Superior temporal gyrus (tissue), 1 donor: ENCODE data around the gene HNRNPA0.
A peak's percentile ranks its signal among the peaks of the same experiment; 100 is the strongest.
"Not testable (repeated sequence)": the region's sequence is repeated elsewhere in the genome, so short reads cannot be mapped to it uniquely, and the experiment has no call there.

Experiments
- DNase-seq: peaks from one replicate; pipeline ENCODE4 v3.0.0-alpha.2; 2016; ENCODE audit errors: extremely low spot score

Gene HNRNPA0

GRCh38 chr5:137754188-137754960, at the start of gene HNRNPA0:
Gene HNRNPA0 (minus strand): TSS chr5:137754363. CDS start chr5:137754066, 297 bp downstream.
- peak; percentile 99 for DNase-seq

- DNase-seq = no peak
Observed at GRCh38 chr5:137802282-137803210, 48.4 kb upstream of the HNRNPA0 start.

DNA sequence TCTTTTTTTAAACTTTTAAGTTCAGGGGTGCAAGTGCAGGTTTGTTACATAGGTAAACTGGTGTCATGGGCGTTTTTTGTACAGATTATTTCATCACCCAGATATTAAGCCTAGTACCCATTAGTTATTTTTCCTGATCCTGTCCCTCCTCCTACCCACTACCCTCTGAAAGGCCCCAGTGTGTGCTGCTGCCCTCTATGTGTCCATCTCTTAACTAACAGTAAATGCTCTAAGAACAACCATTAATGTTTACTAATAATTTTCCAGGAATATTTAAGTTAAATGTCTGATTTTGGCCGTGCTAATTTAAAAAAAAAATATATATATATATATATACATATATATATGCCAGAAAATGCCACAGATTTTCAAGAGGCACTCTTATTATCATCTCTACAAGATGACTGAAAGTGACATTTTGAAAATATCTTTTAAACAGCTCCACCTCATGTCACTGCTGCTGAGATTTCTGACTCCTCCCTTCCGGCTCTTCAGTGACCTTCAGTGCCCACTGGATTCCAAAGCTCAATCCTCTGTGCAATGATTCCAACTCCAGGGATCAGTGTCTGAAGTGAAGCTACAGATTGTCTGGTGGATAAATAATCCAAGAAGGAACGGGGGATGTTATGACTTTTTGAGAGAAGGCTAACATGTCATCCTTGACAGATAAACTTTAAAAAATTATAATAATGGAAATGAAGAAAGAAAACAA, 46.7 kb upstream of the HNRNPA0 start:
- DNase-seq = no peak

DNA sequence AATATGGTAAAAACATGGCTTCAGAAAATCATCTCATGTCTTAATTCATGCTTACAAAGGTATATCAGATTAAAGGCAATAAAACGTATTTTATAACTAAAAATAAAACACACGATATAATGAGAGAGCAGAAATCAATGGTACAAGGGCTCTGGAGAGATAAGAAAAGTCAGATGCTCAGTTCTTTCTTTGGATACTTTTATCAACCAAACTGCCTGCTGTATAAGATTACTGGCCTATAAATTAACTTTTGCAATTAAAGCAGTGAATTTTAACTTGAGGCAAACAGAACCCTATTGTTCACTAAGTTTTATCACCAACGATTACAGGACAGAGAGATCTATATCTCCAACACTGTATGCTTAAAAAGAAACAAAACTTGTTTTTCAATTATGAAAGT, 42.1 kb upstream of the HNRNPA0 start:
- DNase-seq = no peak

GRCh38 chr5:137794863-137795262, 40.7 kb upstream of the HNRNPA0 start:
- DNase-seq = no peak

DNA sequence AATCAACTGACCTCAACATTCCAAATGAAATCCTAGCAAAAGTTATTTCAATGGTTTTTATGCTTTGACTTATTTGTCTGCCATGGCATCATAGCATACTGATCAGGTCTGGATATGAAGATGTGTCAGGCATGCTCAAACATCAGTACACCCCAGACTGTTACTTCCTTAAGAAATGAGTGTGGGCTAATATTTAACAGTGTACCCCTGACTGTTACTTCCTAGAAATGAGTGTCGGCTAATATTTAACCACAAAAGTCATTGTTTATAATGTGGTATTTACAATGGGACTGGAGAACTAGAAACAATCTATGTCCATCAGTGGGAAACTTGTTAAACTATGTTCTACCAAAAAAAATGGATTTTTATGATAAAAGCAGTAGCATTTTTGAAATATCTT, 38.1 kb upstream of the HNRNPA0 start:
- no peak for DNase-seq

DNA sequence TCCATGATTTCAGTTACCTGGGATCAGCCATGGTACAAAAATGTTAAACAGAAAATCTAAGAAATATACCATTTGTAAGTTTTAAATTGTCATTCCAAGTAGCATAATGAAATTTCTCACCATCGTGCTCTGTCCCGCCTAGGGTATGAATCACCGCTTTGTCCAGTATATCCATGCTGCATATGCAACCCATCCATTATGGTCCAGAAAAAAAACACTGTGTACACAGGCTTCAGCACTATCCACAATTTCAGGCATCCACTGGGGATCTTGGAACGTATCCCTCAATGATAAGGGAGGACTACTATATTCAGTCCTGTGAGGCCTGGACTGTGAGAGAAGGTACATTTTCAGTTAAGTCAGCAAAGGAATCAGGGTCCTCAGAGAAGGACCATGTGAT, 37.6 kb upstream of the HNRNPA0 start:
- DNase-seq = peak; percentile 40

DNA sequence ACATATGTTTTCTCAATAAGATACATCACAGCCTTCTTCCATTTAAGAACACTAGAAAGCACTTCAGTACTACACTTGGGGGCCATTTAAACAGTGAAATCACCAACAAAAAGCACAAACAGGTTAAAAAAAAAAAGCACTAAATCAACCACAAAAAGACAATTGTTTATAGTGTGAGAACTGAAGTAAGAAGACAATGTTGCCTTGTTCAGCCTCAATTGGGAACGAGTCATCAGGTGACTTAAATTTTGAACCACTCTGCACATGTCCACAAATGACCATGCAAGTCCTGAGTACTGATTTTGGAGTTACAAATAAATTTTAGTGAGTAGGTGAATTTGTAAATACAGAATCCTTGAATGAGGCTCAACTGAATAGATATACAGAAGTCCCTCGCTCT, 37.2 kb upstream of the HNRNPA0 start:
- DNase-seq = peak; percentile 60

- DNase-seq = not testable (repeated sequence)
Observed at GRCh38 chr5:137788560-137788959, 34.4 kb upstream of the HNRNPA0 start.

- peak; percentile 57 for DNase-seq
Observed at GRCh38 chr5:137782984-137783536, 28.9 kb upstream of the HNRNPA0 start.

GRCh38 chr5:137782055-137782454, 27.9 kb upstream of the HNRNPA0 start:
- DNase-seq = no peak

- DNase-seq = peak; percentile 90
Observed at GRCh38 chr5:137778772-137779564, 24.8 kb upstream of the HNRNPA0 start.

DNA sequence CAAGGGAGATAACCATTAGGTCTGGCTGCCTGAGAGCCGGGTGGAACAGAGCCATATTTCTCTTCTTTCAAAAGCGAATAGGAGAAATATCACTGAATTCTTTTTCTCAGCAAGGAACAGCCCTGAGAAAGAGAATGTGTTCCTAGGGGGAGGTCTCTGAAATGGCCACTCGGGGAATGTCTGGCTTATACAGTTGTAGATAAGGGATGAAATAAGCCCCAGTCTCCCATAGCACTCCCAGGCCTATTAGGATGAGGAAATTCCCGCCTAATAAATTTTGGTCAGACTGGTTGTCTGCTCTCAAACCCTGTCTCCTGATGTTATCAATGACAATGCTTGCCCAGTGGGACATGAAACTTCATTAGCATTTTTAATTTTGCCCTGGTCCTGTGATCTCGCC, 13.8 kb upstream of the HNRNPA0 start:
- not testable (repeated sequence) for DNase-seq

GRCh38 chr5:137761566-137761965, 7.4 kb upstream of the HNRNPA0 start:
- DNase-seq = no peak

DNA sequence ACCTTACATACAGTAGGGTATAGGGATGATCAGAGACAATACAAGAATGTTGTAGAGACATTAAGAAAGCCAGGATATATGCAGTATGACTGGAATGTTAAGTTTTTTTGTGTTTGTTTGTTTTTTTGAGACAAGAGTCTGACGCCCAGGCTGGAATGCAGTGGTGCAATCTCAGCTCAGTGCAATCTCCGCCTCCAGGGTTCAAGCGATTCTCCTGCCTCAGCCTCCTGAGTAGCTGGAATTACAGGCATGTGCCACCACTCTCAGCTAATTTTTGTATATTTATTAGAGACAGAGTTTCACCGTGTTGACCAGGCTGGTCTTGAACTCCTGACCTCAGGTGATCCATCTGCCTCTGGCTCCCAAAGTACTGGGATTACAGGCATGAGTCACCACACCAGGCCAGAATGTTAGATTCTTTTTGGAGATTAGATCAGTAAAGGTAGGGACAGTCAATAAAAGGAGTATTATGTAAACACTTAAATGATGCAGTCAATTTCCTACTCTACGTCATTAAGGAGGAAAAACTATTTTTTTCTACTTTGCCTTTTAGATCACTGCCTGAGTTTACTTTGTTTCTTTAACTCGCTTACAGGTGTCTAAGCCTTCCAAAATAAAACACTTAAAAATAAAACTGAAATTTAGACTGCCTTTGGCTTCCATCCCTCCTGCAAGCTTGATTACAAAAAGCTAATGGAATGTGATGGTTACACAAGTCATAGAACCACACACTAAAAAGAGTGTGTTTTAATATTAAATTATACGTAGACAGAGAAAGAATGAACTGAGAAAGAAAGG, 6.8 kb upstream of the HNRNPA0 start:
- DNase-seq = no peak

- no peak for DNase-seq
Observed at GRCh38 chr5:137760294-137760693, 6.1 kb upstream of the HNRNPA0 start.

DNA sequence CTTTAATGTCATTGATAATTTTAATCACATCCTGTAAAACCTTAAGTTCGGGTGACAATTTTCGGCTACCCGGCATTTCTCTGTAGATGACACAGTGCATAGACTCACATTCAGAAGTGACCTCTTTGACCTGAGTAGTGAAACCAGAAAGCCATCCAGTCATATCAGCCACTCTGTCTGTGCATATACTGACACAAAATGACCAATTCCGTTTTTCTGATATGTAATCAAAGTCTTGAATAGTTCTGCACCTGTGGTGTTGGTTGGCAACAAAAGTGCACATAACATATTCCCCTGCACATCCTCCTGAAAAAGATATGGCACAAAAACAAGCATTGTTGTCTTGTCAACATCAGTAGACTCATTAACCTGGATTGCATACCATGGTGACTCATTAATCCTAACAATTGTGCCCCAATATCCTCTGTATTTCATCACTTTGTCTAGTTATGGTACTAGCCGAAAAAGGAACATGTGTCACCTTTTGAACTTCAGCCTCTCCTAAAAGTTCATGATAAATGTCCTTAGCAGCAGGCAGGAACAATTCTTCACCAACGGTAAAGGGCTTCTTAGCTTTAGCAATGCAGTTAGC, 4.6 kb upstream of the HNRNPA0 start:
- no peak for DNase-seq

DNA sequence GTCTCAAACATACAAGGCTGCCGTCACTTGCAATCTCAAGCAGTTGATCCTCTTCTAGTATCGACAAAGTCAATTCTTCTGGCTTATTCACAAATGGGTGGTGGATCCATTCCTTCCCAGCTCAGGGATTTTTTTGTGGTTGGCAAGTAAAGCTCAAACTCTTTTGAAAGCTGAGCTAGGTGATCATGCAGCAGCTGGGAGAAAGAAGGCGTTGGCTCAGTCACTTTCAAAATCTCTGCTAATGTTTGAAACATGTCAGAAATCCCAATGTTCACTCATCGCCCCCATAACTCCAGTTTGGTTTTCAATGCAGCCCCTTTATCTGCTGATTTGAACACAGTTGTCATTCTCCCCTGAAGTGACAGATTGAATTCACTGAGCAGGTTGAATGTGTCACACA, 4.0 kb upstream of the HNRNPA0 start:
- no peak for DNase-seq

- DNase-seq = no peak
Observed at GRCh38 chr5:137757634-137758033, 3.5 kb upstream of the HNRNPA0 start.
